ENCODE measurements around the gene NRTN.

DNA sequence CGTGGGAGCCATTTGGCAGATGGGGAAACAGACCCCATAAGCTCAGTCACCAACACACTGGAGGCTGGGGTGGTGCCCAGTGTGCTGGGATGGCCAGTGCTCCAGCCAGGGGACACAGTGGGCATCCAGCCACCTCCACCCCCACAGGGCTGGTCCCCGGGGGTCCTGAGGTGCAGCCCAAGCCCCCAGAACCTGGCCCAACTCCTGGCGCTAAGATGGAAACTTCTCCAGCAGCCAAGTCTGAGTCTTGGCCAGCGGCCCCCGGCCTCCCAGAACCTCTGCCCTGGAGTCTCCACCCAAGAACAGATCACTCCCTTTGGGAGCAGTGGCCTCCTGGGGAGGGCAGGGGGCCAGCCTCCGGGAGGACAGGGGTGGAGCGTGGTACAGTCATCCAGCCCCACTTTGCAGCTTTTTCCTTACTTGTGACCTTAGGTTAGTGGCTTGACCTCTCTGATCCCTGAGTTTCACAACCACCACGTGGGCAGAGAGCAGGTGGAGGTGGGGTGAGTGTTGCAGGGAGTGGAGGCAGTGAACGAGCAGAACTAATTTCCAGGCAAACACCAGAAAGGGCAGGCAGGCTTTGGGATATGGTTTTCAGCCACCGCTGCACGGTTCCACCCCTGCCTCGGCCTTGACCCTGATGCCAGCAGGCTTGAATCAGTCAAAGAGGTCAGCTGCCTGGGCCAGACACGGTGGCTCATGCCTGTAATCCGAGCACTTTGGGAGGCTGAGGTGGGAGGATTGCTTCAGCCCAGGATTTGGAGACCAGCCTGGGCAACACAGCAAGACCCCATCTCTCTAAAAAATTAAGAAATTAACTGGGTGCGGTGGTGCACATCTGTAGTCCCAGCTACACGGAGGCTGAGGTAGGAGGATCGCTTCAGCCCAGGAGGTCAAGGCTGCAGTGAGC lies 4.3 kb upstream of the NRTN start:
- TF ChIP-seq, protein P1, sequence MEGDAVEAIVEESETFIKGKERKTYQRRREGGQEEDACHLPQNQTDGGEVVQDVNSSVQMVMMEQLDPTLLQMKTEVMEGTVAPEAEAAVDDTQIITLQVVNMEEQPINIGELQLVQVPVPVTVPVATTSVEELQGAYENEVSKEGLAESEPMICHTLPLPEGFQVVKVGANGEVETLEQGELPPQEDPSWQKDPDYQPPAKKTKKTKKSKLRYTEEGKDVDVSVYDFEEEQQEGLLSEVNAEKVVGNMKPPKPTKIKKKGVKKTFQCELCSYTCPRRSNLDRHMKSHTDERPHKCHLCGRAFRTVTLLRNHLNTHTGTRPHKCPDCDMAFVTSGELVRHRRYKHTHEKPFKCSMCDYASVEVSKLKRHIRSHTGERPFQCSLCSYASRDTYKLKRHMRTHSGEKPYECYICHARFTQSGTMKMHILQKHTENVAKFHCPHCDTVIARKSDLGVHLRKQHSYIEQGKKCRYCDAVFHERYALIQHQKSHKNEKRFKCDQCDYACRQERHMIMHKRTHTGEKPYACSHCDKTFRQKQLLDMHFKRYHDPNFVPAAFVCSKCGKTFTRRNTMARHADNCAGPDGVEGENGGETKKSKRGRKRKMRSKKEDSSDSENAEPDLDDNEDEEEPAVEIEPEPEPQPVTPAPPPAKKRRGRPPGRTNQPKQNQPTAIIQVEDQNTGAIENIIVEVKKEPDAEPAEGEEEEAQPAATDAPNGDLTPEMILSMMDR (IDR thresholded peaks at IDR 0.05) = no peak
- no peak for TF ChIP-seq EZH2 (IDR thresholded peaks at IDR 0.05; ENCODE audit: borderline replicate concordance, insufficient read depth, low read depth, low read length, poor library complexity, severe bottlenecking)

Data from B cell (primary cell).